GM12891 (cell line): ENCODE measurements around the gene PTTG1IP2.

ENCODE experiments used
- DNase-seq: peaks from one replicate; pipeline ENCODE4 v3.0.0; 2011; ENCODE audit warnings: low spot score; ENCODE audit not compliant: insufficient read length
- FAIRE-seq: peaks from 2 replicates; lab custom pipeline; 2011; peaks lifted over from hg19 to GRCh38; lab: Jason Lieb, UNC
- PAX5 ChIP-seq: IDR thresholded peaks from 2 replicates; pipeline ENCODE4 v1.6.1; 2011; ENCODE audit warnings: low read length, moderate library complexity, mild to moderate bottlenecking; ENCODE audit not compliant: insufficient read depth, severe bottlenecking
- POLR2A ChIP-seq: IDR thresholded peaks from 2 replicates; pipeline ENCODE4 v1.6.1; 2011; ENCODE audit warnings: low read depth, low read length, control low read depth
- POLR2AphosphoS5 ChIP-seq: IDR thresholded peaks from 2 replicates; pipeline ENCODE4 v1.6.1; 2011; ENCODE audit warnings: low read depth, low read length, control low read depth
- POU2F2 ChIP-seq: IDR thresholded peaks from 2 replicates; pipeline ENCODE4 v1.6.1; 2011; ENCODE audit warnings: low read depth, mild to moderate bottlenecking, control low read depth, low read length, moderate library complexity
- SPI1 ChIP-seq: IDR thresholded peaks from 2 replicates; pipeline ENCODE4 v1.6.1; 2011; ENCODE audit warnings: low read depth, low read length, control low read depth
- TAF1 ChIP-seq: IDR thresholded peaks from 2 replicates; pipeline ENCODE4 v1.6.1; 2011; ENCODE audit warnings: low read depth, low read length, control low read depth

PTTG1IP2 gene

GRCh38 chr7:90473814-90474213 lies 4.4 kb downstream of the PTTG1IP2 start:
- TF ChIP-seq PAX5 = no peak
- TF ChIP-seq POLR2A = no peak
- no peak for TF ChIP-seq TAF1
- no peak for TF ChIP-seq SPI1
- TF ChIP-seq POLR2AphosphoS5 = no peak
- TF ChIP-seq POU2F2 = no peak
- FAIRE-seq = no peak
- DNase-seq = no peak

GRCh38 chr7:90474284-90475210 lies 5.1 kb downstream of the PTTG1IP2 start:
- no peak for DNase-seq
- FAIRE-seq = no peak
- TF ChIP-seq TAF1 (no peak), PAX5 (no peak), POLR2A (no peak), POLR2AphosphoS5 (no peak), SPI1 (no peak), POU2F2 (no peak)

- FAIRE-seq (no peak), DNase-seq (no peak)
- no peak for TF ChIP-seq TAF1
- TF ChIP-seq POLR2A = no peak
- TF ChIP-seq PAX5 = no peak
- no peak for TF ChIP-seq POU2F2
- no peak for TF ChIP-seq SPI1
- no peak for TF ChIP-seq POLR2AphosphoS5
Observed at GRCh38 chr7:90483251-90483650, 13.8 kb downstream of the PTTG1IP2 start.

- no peak for FAIRE-seq
- DNase-seq = no peak
- TF ChIP-seq POU2F2 = no peak
- no peak for TF ChIP-seq SPI1
- TF ChIP-seq POLR2AphosphoS5 = no peak
- TF ChIP-seq PAX5 = no peak
- no peak for TF ChIP-seq POLR2A
Observed at GRCh38 chr7:90484706-90485105, 15.3 kb downstream of the PTTG1IP2 start.

GRCh38 chr7:90485734-90486316 lies 16.4 kb downstream of the PTTG1IP2 start:
- no peak for DNase-seq
- TF ChIP-seq POLR2AphosphoS5 (no peak), POLR2A (no peak)
- FAIRE-seq = no peak

GRCh38 chr7:90487808-90488207 lies 18.4 kb downstream of the PTTG1IP2 start:
- no peak for TF ChIP-seq SPI1
- no peak for TF ChIP-seq POU2F2
- no peak for TF ChIP-seq POLR2AphosphoS5
- no peak for TF ChIP-seq TAF1
- TF ChIP-seq PAX5 = no peak
- no peak for TF ChIP-seq POLR2A
- no peak for FAIRE-seq

GRCh38 chr7:90488220-90488619 lies 18.8 kb downstream of the PTTG1IP2 start:
- DNase-seq = no peak
- FAIRE-seq = no peak
- no peak for TF ChIP-seq PAX5
- no peak for TF ChIP-seq POU2F2
- no peak for TF ChIP-seq TAF1
- no peak for TF ChIP-seq SPI1
- TF ChIP-seq POLR2A = no peak
- TF ChIP-seq POLR2AphosphoS5 = no peak

More at GRCh38 chr7:90487808-90488207, 18.4 kb downstream of the PTTG1IP2 start:
- no peak for DNase-seq

- DNase-seq = no peak
- TF ChIP-seq POU2F2 = no peak
- no peak for TF ChIP-seq POLR2A
- no peak for TF ChIP-seq POLR2AphosphoS5
- FAIRE-seq = no peak
Observed at GRCh38 chr7:90492250-90492649, 22.8 kb downstream of the PTTG1IP2 start.

- no peak for TF ChIP-seq TAF1
- no peak for TF ChIP-seq SPI1
- TF ChIP-seq POLR2A = no peak
- TF ChIP-seq PAX5 = no peak
- TF ChIP-seq POU2F2 = no peak
- no peak for TF ChIP-seq POLR2AphosphoS5
- FAIRE-seq (no peak), DNase-seq (no peak)
Observed at GRCh38 chr7:90495241-90495640, 25.8 kb downstream of the PTTG1IP2 start.

GRCh38 chr7:90502539-90502938 lies 33.1 kb downstream of the PTTG1IP2 start:
- TF ChIP-seq SPI1 = no peak
- no peak for TF ChIP-seq PAX5
- no peak for TF ChIP-seq POLR2AphosphoS5
- no peak for TF ChIP-seq POU2F2
- TF ChIP-seq POLR2A = no peak
- no peak for TF ChIP-seq TAF1
- FAIRE-seq = no peak
- no peak for DNase-seq
